GM19099 (cell line): ENCODE measurements around the gene HPS5.

ENCODE experiments used
- POLR2A ChIP-seq: IDR thresholded peaks from 3 replicates; pipeline ENCODE4 v1.6.1; 2011; ENCODE audit warnings: low read depth; ENCODE audit not compliant: insufficient read length; ENCODE audit errors: extremely low read depth

Gene HPS5

DNA sequence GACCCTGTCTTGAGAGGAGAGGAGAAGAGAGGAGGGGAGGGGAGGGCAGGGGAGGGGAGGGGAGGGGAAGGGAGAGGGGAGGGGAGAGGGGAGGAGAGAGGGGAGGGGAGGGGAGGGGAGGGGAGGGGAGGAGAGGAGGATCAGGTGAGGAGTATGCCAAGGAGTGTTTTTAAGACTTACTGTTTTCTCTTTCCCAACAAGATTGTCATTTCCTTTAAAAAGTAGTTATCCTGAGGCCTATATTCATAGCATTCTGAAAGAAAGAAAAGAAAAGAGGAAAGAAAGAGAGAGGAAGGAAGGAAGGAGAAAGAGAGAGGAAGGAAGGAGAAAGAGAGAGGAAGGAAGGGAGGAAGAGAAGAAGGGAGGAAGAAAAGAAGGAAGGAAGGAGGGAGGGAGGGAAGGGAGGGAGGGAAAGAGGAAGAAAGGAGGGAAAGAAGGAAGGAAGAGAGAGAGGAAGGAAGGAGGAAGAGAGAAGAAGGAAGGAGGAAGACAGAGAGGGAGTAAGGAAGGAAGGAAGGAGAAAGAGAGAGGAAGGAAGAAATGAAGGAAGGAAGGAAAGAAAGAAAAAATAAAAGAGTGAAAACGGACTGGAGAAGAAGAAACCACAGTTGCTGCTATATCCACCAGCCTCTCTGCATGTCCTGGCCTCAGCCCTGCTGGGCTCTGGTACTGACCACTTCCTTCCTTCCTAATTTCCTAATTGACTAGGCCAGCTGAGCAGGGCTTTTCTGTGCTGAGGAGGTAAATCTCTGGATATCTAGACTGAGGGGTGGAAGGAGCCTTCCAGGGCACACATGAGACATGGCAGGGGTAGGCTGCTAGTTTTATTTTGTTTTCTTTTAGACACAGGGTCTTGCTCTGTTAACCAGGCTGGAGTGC lies 57.0 kb downstream of the HPS5 start:
- no peak for TF ChIP-seq POLR2A

DNA sequence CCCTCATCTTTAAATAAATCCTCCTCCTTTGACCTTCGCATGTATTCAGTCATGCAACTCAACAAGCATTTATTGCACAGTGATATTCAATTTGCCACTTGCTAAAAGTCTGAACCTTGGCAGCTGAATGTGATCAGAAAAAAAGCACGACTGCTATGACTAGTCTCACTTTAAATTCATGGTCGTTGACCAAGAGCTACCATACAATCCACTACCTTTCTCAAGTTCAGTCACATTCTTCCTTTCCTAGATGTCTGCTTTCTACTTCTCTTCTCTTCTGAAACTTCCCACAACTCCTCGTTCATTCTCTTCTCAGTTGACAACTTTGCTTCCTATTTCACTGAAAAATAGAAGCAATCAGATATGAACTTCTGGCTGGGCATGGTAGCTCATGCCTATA lies 57.9 kb downstream of the HPS5 start:
- TF ChIP-seq POLR2A, result no peak

DNA sequence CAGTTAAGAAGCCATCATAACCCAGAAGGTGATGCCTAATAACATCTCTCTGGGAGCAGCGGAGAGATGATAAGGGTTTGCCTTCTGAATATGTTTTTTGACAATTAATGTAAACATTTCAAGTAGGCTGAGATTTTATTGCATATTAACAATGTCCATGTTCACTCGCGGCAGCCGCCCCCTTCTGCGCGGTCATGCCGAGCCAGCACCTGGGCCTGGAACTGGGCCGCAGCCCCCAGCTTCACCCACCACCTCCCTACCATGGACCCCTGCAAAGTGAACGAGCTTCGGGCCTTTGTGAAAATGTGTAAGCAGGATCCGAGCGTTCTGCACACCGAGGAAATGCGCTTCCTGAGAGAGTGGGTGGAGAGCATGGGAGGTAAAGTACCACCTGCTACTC lies 60.2 kb downstream of the HPS5 start:
- TF ChIP-seq POLR2A, result no peak

DNA sequence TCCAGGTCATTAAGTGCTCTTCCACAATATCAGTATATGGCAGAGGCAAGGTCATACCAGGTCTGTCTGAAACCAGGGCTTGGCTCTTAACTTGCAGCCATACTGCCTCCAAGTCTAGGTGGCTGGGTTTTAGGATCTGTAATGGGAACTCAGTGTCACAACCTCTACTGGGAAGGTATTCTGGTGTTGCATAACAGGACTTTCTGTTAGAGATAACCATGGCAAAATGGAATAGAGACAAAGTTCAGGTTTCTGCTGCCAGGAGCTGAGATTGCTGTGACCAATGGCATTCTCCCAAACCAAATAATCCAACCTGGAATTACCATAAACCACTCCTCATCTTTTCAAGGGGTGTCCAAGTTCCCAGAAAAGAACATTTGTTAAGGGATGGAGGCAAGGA lies 62.7 kb downstream of the HPS5 start:
- no peak for TF ChIP-seq POLR2A

DNA sequence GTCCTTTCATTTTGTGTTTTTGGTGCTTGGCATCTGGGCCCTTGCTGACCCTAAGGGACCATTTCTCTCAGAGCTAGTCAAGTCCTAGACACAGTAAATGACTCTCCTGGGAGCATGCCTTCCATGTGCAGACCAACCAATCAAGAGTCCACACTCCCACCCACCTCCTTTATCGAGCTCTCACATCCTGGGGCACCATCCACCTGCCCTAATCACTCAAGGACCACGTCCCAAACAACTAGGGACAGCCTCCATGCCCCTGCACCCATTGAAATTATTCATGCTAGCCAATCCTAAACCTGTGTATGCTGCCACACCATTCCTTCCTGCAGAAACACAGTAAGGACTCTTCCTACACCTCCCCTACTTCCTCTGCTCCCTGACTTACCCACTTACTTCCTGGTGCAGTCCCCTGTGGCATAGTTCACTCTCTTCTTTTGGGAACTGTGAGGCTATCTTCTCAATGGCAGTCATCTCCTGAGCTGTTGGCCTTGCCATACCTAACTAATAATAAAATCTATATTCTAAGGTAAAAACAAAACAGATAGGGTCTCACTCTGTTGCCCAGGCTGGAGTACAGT lies 67.1 kb downstream of the HPS5 start:
- TF ChIP-seq POLR2A, result no peak

DNA sequence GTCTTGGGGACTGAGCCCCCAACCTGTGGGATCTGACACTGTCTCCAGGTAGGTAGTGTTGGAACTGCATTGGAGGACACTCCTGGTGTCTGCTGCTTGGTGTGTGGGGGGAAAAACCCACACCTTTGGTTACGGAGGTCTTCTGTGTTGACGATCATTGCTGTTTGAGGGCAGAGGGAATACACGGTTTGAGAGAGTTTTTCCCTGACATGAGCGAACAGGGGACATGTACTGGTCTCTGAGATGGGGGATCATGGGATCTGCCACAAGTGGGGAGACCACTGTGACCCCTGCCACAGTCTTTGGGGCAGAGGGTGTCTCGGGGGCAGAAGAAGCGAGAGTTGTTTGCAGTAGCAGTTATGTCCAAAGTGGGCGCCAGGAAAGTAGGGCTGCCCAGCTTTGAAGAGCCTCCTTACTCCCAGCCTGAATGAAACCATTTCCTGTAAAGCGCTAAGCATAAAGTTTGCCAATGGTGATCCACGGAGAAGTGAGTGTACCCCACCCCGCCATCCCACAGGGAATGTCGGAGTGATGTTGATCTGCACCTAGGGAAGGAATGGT lies 68.1 kb downstream of the HPS5 start:
- no peak for TF ChIP-seq POLR2A

DNA sequence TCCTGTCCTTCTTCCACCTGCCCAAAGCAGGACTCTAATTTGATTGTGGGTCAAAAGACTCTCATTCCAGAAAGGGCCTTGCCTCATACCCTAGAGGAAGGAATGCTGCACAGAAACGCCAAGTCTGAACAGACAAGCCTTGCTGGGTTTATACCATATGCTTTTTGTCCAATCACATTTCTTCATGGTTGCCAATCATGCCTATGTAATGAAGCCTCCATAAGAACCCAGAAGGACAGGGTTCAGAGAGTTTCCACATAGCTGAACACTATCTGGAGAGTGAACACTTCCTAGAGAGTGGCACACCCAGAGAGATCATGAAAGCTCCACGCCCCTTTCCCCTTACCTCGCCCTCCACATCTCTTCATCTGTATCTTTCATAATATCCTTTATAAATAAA lies 68.7 kb downstream of the HPS5 start:
- TF ChIP-seq POLR2A, result no peak

DNA sequence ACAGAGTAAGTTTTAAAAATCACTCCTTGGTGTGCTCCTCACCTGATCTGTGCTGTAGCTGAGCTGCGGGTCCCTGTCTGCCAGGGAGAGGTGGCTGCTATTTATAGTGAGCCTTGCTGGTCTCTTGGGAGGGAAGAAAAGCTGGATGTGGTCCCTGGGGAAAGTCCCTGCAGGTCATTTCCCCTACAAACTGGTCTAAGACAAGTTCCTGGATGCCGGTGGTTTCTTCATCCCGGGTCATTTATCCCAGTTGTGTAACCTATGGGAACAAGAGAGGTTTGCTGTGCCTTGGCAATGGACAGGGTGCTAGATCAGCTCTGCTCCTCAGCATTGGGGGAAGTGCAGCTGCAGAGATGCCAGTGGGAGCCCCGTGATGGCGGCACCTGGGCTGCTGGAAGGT lies 73.4 kb downstream of the HPS5 start, which contains the start of gene SAA2:
Gene SAA2 (minus strand): TSS at position 108 of the 400 bp plus-strand sequence. CDS start 657 bp downstream, outside the sequence.
- no peak for TF ChIP-seq POLR2A

DNA sequence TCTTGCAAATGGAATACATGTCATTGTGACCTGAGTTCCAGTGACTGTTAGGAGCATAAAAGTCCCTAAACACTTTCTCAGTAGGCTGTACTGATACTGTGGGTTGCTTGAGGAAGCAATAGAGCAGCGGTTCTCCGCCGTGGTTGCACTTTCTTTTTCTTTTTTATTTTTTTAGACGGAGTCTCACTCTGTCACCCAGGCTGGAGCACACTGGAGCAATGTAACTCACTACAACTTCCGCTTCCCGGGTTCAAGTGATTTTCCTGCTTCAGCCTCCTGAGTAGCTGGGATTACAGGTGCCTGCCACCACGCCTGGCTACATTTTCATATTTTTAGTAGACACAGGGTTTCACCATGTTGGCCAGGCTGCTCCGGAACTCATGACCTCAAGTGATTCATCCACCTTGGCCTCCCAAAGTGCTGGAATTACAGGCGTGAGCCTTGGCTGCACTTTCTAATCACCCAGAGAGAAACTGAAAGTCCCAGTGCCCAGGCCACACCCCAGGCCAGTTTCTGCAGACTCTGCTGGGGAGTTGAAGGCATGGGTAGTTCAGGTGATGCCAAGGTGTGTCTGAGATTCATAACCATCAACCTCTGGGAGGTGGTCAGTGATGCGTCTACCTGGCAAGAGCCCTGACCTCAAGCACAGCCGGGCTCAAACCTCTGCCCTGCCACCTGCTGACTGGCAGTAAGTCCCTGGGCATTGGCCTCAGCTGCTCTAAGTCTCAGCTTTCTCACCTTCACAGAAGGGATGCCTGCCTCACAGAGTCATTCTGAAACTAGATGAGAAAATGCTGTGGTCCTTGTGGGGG lies 75.4 kb downstream of the HPS5 start:
- peak; percentile 23 for TF ChIP-seq POLR2A

DNA sequence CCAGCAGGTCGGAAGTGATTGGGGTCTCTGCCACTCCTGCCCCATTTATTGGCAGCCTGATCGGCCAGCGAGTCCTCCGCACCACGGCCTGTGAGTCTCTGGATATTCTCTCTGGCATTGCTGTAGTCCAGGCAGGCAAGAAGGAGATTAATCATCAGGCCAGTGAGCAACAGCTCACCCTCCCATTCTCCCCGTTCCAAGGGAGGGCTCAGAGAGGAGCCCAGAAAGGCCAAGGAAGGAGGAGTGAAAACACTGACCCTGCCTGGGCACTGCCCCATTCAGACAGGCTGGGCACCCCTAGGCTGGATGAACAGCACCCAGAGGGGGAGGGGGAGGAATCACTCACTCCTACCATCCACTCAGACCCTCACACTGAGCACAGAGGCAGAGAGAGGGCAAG lies 76.5 kb downstream of the HPS5 start:
- TF ChIP-seq POLR2A, result no peak

DNA sequence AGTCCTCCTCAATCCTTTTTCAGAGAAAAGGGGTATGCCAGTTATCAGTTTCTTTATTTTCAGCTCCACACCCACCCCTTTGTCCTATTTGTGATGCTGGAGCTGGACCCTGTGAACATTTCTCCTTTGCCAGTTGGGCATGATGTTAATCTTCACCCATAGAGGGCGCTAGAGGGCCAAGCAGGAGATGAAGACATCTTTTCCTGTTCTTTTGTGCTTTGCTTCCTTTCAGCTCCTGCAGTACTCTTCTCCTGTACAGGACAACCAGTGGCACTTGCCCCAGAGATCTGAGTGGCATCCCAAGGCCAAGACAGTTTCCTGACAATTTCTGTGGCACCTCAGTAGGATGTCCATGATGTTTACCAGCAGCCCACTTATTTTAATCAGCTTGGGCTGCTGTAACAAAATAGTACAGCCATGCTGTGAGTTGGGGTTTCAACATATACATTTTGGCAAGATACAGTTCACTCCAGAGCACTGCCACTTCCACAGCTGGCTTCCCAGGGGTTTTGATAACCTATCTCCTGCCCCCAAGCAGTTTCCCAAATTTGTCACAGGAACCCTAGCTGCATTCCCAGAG lies 78.1 kb downstream of the HPS5 start:
- TF ChIP-seq POLR2A, result no peak

DNA sequence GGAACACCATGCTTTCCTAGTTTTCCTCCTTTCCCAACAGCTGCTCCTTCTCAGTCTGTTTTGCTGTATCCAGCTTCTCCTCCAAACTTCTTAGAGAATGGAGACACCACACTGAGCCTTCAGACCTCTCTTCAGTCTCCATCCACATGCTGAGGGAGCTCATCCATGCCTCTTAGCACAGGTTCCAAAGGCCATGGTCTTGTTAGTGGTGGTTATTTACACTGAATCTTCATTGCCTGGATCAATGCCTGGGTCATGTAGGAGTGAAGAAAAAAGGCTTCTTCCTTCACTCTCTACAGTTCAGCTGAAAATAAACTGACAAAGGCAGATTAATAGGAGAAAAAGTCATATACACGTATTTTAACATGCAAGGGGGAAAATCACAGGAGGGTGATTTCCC lies 82.3 kb downstream of the HPS5 start:
- TF ChIP-seq POLR2A, result no peak

DNA sequence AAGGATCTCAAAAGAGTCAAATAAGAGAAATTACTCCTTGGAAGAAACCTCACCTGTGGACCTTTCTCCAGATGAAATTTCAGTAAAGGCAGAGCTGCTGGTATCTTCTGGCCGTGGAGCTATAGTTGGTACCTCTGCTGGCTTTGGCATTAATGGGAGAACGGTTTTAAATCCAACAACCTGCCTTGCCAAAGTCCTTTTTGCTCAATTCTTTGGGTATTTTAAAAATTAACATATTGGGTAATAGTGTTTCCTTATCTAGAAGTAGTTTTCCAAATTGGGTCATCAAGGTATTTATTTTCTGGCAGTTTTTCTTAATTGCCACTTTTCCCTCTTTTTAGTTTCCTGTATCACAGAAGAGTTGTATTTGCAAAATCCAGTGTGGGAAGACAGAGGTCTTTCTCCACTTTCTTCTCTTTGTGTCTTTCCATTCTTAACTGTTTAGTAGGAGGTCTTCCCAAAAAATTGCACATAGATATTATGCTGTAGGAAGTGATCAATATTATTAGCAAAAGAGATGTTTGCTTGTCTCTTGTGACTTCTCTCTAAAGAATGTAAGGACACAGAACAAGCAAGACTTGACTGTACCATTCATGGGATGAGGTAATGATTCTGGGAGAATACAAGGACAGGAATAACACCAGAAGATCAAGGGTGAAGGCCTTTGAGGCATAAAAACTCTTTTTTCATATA lies 85.1 kb downstream of the HPS5 start, which contains the start of gene SAA4:
Gene SAA4 (minus strand): TSS at position 139 of the 693 bp plus-strand sequence. CDS start 876 bp downstream, outside the sequence.
- TF ChIP-seq POLR2A, result no peak
